NOMO-1 treated with DMSO at 0.1 percent for 48 hours (cell line): ENCODE data around the gene EIF3B.
"Not testable (repeated sequence)": the region's sequence is repeated elsewhere in the genome, so short reads cannot be mapped to it uniquely, and the experiment has no call there.

Source experiments
- DNase-seq: peaks from one replicate; lab custom pipeline; 2025; ENCODE audit not compliant: unreplicated experiment; lab: John Stamatoyannopoulos, UW

EIF3B gene

GRCh38 chr7:2376351-2377154, 21.9 kb downstream of the EIF3B start:
- no peak for DNase-seq

GRCh38 chr7:2377492-2377891, 22.9 kb downstream of the EIF3B start:
- DNase-seq, result not testable (repeated sequence)

DNA sequence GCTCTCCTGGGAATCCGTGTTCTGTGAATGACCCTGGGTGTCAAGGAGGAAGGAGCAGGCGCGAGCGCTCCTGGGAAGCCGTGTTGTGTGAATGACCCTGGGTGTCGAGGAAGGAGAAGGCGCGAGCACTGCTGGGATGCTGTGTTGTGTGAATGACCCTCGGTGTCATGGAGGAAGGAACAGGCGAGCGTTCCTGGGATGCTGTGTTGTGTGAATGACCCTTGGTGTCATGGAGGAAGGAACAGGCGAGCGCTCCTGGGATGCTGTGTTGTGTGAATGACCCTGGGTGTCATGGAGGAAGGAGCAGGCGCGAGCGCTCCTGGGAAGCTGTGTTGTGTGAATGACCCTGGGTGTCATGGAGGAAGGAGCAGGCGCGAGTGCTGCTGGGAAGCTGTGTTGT, 23.5 kb downstream of the EIF3B start:
- DNase-seq, result not testable (repeated sequence)

DNA sequence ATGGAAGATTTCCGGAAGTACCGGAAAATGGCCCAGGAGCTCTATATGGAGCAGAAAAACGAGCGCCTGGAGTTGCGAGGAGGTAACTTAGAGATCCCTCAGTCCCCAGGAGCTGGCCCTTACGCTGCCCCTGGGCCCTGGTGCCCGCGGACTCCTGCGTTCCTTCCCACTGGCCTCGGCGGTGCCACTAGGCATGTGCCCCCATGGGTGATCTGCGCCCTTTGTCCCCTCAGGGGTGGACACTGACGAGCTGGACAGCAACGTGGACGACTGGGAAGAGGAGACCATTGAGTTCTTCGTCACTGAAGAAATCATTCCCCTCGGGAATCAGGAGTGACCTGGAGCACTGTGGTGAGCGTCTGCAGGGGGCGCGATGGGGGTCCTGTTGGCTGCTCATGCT, 24.5 kb downstream of the EIF3B start:
- DNase-seq, result no peak

- no peak for DNase-seq
These were observed 25.3 kb downstream of the EIF3B start for GRCh38 chr7:2379821-2380450.

- no peak for DNase-seq
These were observed 25.8 kb downstream of the EIF3B start for GRCh38 chr7:2380461-2380860.

GRCh38 chr7:2381227-2381626, 26.6 kb downstream of the EIF3B start:
- no peak for DNase-seq

- no peak for DNase-seq
These were observed 27.4 kb downstream of the EIF3B start for GRCh38 chr7:2381881-2382509.

DNA sequence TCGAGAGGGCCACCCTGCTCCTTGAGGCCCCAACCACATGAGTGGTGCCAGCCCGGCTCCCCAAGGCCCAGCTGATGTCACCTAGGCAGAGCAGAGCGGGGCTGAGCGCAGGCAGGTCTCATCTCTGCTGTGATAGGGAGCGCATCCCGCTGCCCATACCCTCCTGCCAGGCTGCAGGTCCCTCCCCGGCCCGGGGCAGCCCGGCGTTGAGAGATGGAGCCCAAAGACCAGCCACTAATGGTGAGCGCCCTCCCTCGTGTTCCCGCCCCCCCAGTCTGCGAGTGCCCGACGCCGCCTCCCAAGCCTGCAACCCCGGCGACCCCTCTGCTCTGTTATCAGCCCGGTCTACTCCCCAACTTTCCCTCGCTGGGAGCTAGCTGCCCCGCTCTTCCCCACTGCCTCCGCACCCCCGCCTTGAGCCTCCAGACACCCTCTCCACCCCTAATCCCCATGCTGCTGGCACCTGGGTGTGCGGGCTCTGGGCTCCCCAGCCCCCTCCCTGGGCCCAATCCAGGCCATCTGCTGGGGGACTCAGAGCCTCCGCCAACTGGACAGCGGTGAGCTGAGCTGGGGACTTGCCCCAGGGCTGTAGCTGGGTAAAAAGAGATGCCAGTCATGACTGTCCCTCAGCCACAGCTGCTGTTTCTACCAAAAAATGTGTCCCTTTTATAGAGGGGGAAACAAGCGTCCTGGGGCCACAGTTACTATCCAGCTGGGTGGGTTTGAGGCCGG, 29.1 kb downstream of the EIF3B start:
- DNase-seq, result no peak

- DNase-seq, result no peak
These were observed 30.0 kb downstream of the EIF3B start for GRCh38 chr7:2384354-2385243.

- DNase-seq, result not testable (repeated sequence)
These were observed 31.5 kb downstream of the EIF3B start for GRCh38 chr7:2386122-2386521.

GRCh38 chr7:2386964-2387669, 32.5 kb downstream of the EIF3B start:
- no peak for DNase-seq

DNA sequence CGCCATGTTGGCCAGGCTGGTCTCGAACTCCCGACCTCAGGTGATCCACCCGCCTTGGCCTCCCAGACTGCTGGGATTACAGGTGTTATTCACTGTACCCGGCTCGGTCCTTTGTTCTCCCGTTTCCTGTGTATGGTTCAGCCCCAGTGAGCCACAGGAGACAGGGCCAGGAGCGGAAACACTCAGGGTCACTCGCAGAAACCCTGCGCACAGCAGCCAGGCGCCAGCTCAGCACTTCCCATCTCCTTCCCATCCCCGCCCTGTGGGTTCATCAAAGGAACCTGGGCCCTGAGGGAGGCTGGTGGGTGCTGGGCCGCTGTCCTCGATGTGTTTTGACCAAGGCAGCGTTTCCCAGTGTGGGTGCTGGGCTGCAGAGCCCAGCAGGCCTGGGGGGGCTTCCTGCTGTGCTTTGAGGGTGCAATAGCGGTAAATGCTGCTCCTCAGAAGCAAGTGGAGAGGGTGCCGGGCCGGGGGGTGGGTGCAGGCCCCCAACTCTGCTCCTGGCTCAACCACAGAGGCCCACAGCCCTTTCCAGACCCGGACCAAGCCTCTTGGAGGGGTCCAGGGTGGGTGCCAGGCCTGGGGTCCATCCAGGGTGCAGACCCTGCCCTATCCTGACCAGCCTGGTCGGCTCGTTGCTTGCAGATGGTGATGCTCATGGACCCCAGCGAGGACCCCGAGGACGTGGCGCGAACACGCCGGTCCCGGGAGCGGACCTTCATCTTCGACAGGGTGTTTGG, 33.4 kb downstream of the EIF3B start:
- no peak for DNase-seq

GRCh38 chr7:2388637-2388954, 34.0 kb downstream of the EIF3B start:
- DNase-seq, result no peak

GRCh38 chr7:2390020-2390816, 35.6 kb downstream of the EIF3B start:
- DNase-seq, result not testable (repeated sequence)

DNA sequence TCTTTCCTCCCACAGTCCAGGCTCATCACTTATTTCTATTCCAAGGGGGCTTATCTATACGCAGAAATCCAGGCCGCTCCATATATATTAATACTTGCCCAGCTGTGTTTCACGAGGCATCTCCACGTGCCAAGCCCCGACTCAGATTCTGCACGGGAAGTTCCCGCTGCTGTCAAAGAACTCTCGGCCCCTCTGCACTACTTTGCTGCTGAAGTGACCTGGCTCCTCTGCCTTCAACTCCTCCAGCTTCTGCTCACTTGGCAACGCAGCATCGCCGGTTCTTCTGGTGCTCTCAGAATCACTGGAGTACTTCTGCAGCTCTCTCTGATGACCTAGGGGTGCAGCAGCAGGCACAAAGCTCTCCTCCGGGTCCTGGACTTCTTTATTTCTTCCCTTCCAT, 39.1 kb downstream of the EIF3B start:
- no peak for DNase-seq

DNA sequence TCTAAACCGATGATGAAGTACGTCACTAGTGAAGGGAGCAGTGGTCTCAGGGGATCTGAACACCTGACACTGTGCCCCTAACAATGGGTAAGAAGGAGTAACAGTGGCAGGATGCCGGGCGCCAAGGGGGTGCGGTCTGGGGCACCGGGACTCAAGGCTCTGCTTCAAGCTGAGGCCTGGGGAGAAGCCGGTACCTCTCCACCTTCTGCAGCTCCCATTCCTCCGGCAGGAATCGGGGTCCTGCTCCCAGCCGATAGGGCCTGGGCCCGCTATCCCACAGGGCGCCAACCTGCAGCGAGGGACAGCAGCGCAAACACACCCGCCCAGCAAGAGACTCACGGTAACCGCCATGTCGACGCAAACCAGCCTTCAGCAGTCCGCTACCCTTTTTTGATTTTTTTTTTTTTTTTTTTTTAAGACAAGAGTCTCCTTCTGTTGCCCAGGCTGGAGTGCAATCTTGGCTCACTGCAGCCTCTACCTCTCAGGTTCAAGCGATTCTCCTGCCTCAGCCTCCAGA, 40.0 kb downstream of the EIF3B start:
- no peak for DNase-seq

DNA sequence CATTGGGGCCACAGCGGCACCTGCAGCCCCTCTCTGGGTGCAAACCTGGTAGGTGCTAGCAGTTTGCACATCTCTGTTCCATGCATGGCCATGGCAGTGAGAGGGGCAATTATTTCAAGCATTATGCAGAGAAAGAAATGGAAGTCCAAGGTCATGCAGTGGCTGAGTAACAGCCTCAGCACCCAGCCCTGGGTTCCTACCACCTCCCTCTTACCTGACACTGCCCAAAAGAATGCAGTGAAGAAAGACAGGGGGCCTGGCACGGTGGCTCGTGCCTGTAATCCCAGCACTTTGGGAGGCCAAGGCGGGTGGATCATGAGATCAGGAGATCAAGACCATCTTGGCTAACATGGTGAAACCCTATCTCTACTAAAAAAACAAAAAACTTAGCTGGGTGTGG, 43.9 kb downstream of the EIF3B start:
- DNase-seq, result no peak
